GM12878 (cell line): Measurements from ENCODE around the gene MCM8. TPM values are rescaled to one million over a fixed set of nuclear protein-coding genes. Genes with fewer than 3 reads are reported as not detected.

Experiments
- ATAC-seq: fragments of 200-7000 bp; cut with Tn5 transposase; 3 replicates; pipeline ENCODE4 v1.9.1; 2020; ENCODE audit warnings: mild to moderate bottlenecking, moderate library complexity
- BruUV-seq: library from RNA; stranded (reverse); fragments of 400-500 nt; replicated peaks from 2 replicates; lab custom pipeline; 2021; lab: Mats Ljungman, UMichigan
- CTCF ChIA-PET: fragments of 300-600 bp; sonication (Branson Sonifier 250); formaldehyde crosslinking; extraction: SDS; loops from one replicate; lab custom pipeline; 2021; ENCODE audit warnings: inconsistent platforms; lab: Yijun Ruan, JAX
- POLR2A ChIA-PET: fragments of 350-600 bp; formaldehyde crosslinking; extraction: SDS; loops from one replicate; lab custom pipeline; 2021; ENCODE audit warnings: inconsistent platforms; lab: Charles Lee
- RAD21 ChIA-PET: fragments of 300-600 bp; sonication (Branson Sonifier 250); formaldehyde crosslinking; loops from one replicate; lab custom pipeline; 2023; ENCODE audit warnings: antibody characterized with exemption; ENCODE audit not compliant: unreplicated experiment; lab: Charles Lee
- SMC1A ChIA-PET: fragments of 300-600 bp; sonication (Branson Sonifier 250); formaldehyde crosslinking; loops from one replicate; lab custom pipeline; 2023; ENCODE audit not compliant: unreplicated experiment, uncharacterized antibody; lab: Charles Lee
- DNase-seq: peaks from one replicate; pipeline ENCODE4 v3.0.0-alpha.2; 2011; ENCODE audit warnings: low read depth, low spot score
- FAIRE-seq: peaks from 3 replicates; lab custom pipeline; 2011; peaks lifted over from hg19 to GRCh38; lab: Jason Lieb, UNC
- H2AFZ ChIP-seq: 2 replicates; pipeline ENCODE4 v1.6.0; 2011; ENCODE audit warnings: low read depth, low read length, control low read depth; ENCODE audit not compliant: control insufficient read depth
- H3K27ac ChIP-seq: 2 replicates; pipeline ENCODE4 v1.5.1; 2011; ENCODE audit warnings: control low read depth; ENCODE audit not compliant: control insufficient read depth, insufficient read depth
- H3K27me3 ChIP-seq, 2 experiments: replicated peaks in 1 of 2; 2 replicates each; pipeline versions ENCODE4 v1.6.0 to v1.6.1; 2011; ENCODE audit warnings: low read length in 1 of 2; ENCODE audit not compliant: control insufficient read depth in 2 of 2, insufficient read depth in 2 of 2
- H3K36me3 ChIP-seq, 2 experiments: 2 replicates each; pipeline ENCODE4 v1.5.1; 2011; ENCODE audit warnings: low read length in 1 of 2; ENCODE audit not compliant: control insufficient read depth in 2 of 2, insufficient read depth in 2 of 2
- H3K4me1 ChIP-seq: 2 replicates; pipeline ENCODE4 v1.6.1; 2011; ENCODE audit warnings: mild to moderate bottlenecking, low read length, moderate library complexity, mixed read lengths; ENCODE audit not compliant: control insufficient read depth, insufficient read depth
- H3K4me2 ChIP-seq: 2 replicates; pipeline ENCODE4 v1.6.0; 2011; ENCODE audit warnings: control low read depth; ENCODE audit not compliant: control insufficient read depth, insufficient read depth
- H3K4me3 ChIP-seq: fragments of 200-600 bp; sonication (generic); 2 replicates; pipeline ENCODE4 v1.5.1; 2016
- H3K79me2 ChIP-seq: 2 replicates; pipeline ENCODE4 v1.6.0; 2011; ENCODE audit warnings: low read length; ENCODE audit not compliant: control insufficient read depth, insufficient read depth
- H3K9ac ChIP-seq: 2 replicates; pipeline ENCODE4 v1.8.0; 2011; ENCODE audit warnings: low read length, control low read depth, mixed read lengths; ENCODE audit not compliant: control insufficient read depth, insufficient read depth
- H3K9me3 ChIP-seq: replicated peaks from 3 replicates; pipeline ENCODE4 v1.5.1; 2011; ENCODE audit warnings: mild to moderate bottlenecking, low read length; ENCODE audit not compliant: control insufficient read depth, insufficient read depth
- H4K20me1 ChIP-seq: 2 replicates; pipeline ENCODE4 v1.6.0; 2011; ENCODE audit not compliant: control insufficient read depth, insufficient read depth
- BCL11A ChIP-seq: IDR thresholded peaks from 2 replicates; pipeline ENCODE4 v1.6.1; 2011; ENCODE audit warnings: low read depth, low read length
- CBX3 ChIP-seq: fragments of 200-600 bp; sonication (generic); IDR thresholded peaks from 2 replicates; pipeline ENCODE4 v1.6.1; 2016; ENCODE audit warnings: low read depth, borderline replicate concordance
- CREM ChIP-seq: IDR thresholded peaks from 2 replicates; pipeline ENCODE4 v1.6.1; 2014; ENCODE audit warnings: antibody characterized with exemption, low read depth
- CTCF ChIP-seq, 3 experiments: IDR thresholded peaks in 2 of 3; conservative IDR thresholded peaks in 1 of 3; 2 replicates each; pipeline ENCODE4 v1.5.1; 2011; ENCODE audit warnings: low read depth in 3 of 3, low read length in 3 of 3, mild to moderate bottlenecking in 3 of 3, control low read depth in 2 of 3, moderate library complexity in 2 of 3, inconsistent platforms in 1 of 3, mixed read lengths in 1 of 3; ENCODE audit not compliant: control insufficient read depth in 2 of 3, insufficient read depth in 1 of 3; ENCODE audit errors: extremely low read depth in 1 of 3
- E2F8 ChIP-seq: fragments of 450-650 bp; IDR thresholded peaks from 2 replicates; pipeline ENCODE4 v1.6.1; 2018; ENCODE audit warnings: mild to moderate bottlenecking, low read depth, moderate library complexity; ENCODE audit not compliant: partially characterized antibody
- ESRRA ChIP-seq: IDR thresholded peaks from 2 replicates; pipeline ENCODE4 v1.6.1; 2012; ENCODE audit warnings: mild to moderate bottlenecking, low read length, improper control_type of control experiment
- HDAC2 ChIP-seq: fragments of 200-600 bp; sonication (generic); IDR thresholded peaks from 2 replicates; pipeline ENCODE4 v1.6.1; 2017
- HDGF ChIP-seq: fragments of 450-650 bp; IDR thresholded peaks from 2 replicates; pipeline ENCODE4 v1.6.1; 2016; ENCODE audit warnings: antibody characterized with exemption
- JUND ChIP-seq: IDR thresholded peaks from 2 replicates; pipeline ENCODE4 v1.6.1; 2012; ENCODE audit warnings: low read depth, mild to moderate bottlenecking, low read length, improper control_type of control experiment, moderate library complexity
- MEF2B ChIP-seq: fragments of 450-650 bp; IDR thresholded peaks from 2 replicates; pipeline ENCODE4 v1.6.1; 2018; ENCODE audit warnings: mild to moderate bottlenecking, moderate library complexity; ENCODE audit not compliant: partially characterized antibody, poor library complexity, severe bottlenecking
- NR2C2 ChIP-seq: IDR thresholded peaks from 2 replicates; pipeline ENCODE4 v1.6.1; 2011; ENCODE audit warnings: borderline replicate concordance, low read depth; ENCODE audit not compliant: control insufficient read depth, insufficient read length
- PKNOX1 ChIP-seq: fragments of 450-650 bp; IDR thresholded peaks from 2 replicates; pipeline ENCODE4 v1.6.1; 2016; ENCODE audit warnings: mild to moderate bottlenecking
- RELA ChIP-seq: fragments of 450-650 bp; IDR thresholded peaks from 2 replicates; pipeline ENCODE4 v1.8.0; 2014; ENCODE audit warnings: borderline replicate concordance; ENCODE audit not compliant: partially characterized antibody
- SMAD1 ChIP-seq: fragments of 450-650 bp; IDR thresholded peaks from 2 replicates; pipeline ENCODE4 v1.6.1; 2018; ENCODE audit warnings: mild to moderate bottlenecking, low read depth; ENCODE audit not compliant: partially characterized antibody
- STAT1 ChIP-seq: fragments of 450-650 bp; conservative IDR thresholded peaks from 2 replicates; pipeline ENCODE4 v1.6.1; 2014; ENCODE audit warnings: antibody characterized with exemption, mild to moderate bottlenecking
- USF2 ChIP-seq: IDR thresholded peaks from 2 replicates; pipeline ENCODE4 v1.6.1; 2011; ENCODE audit warnings: low read depth, low read length, improper control_type of control experiment, borderline replicate concordance
- ZSCAN29 ChIP-seq: fragments of 450-650 bp; IDR thresholded peaks from 2 replicates; pipeline ENCODE4 v1.6.1; 2017; ENCODE audit warnings: mild to moderate bottlenecking, moderate library complexity
- WGBS: methylation state at CpG from one replicate; pipeline ENCODE4 v1.1.6; 2016; ENCODE audit warnings: low lambda C conversion rate; ENCODE audit not compliant: insufficient replicate concordance, insufficient coverage; ENCODE audit errors: missing lambda C conversion rate; 5-methylcytosine and 5-hydroxymethylcytosine counted together
- in situ Hi-C: fragments of 300-500 bp; cut with MboI; formaldehyde crosslinking; loops from 9 replicates; pipeline ENCODE4 v1.14.3; 2018; ENCODE audit warnings: mixed read lengths
- intact Hi-C: fragments of 100-400 bp; cut with micrococcal nuclease; formaldehyde crosslinking; loops from one replicate; pipeline ENCODE4 v1.14.2; 2022; ENCODE audit not compliant: unreplicated experiment
- polyA plus RNA-seq, 11 experiments: library from polyadenylated mRNA; depleted of rRNA in 4 of 11; unstranded in 6 of 11; stranded (reverse) in 5 of 11; fragments of >200 nt; fragmentation: Nextera tagmentation in 4 of 11; fragmentation: Illumina TruSeq in 1 of 11; extraction: Ambion mirVana in 4 of 11; extraction: Trizol in 1 of 11; gene quantifications; 1 replicate in 1 of 11; 2 replicates in 10 of 11; pipeline versions ENCODE4 v1.2.1 to v1.2.3, GENCODE V29; 2011 to 2016; ENCODE audit warnings: inconsistent platforms in 2 of 11, missing spikeins in 2 of 11, low read depth in 1 of 11
- total RNA-seq, 4 experiments: library from RNA; depleted of rRNA in 3 of 4; stranded (reverse); fragments of >200 nt in 3 of 4; fragmentation: Illumina TruSeq in 1 of 4; extraction: Trizol in 1 of 4; gene quantifications; 2 replicates each; pipeline versions ENCODE4 v1.2.1 to v1.2.3, GENCODE V29; 2013 to 2021

MCM8 gene
- total and polyA plus RNA-seq, 10 of the 15 experiments (the other 5 are each of a cell fraction or from before 2014, with no cell fraction given) = 3.2 to 28.2 (median 16.0) TPM

- ChIA-PET SMC1A (interaction anchor here (0.6 to 5.7 kb wide), 8 partner anchors 9 to 403 kb away, joined by 3 to 70 read pairs (median 4); no protein-coding TSS in a partner anchor), POLR2A (no interaction called here), CTCF (interaction anchor here (0.6 to 5.0 kb wide), 15 partner anchors 12 to 404 kb away, joined by 3 to 77 read pairs (median 4); no protein-coding TSS in a partner anchor), RAD21 (interaction anchor here (1.0 to 3.0 kb wide), 3 partner anchors 21 to 405 kb away, joined by 3 to 30 read pairs (median 7); no protein-coding TSS in a partner anchor)
- Histone ChIP-seq H3K4me2 (no peak overlapping the region), H3K4me1 (no peaks in the 10 kb centered on the region), H3K27ac (no peak overlapping the region), H2AFZ (no peak overlapping the region; the same call in 1 of the 2 replicates), H3K27me3 (0 out of 4 replicates have a peak, but pooled peaks cover 0 to 1% of the 10 kb centered on the region in 2 experiments), H3K9me3 (no peaks in the 10 kb centered on the region), H3K79me2 (no peaks in the 10 kb centered on the region), H4K20me1 (no peaks in the 10 kb centered on the region), H3K9ac (no peak overlapping the region), H3K4me3 (no peak overlapping the region), H3K36me3 (0 out of 4 replicates have a peak, but pooled peaks cover 0 to 6% of the 10 kb centered on the region in 2 experiments)
- intact Hi-C loops = loop anchor here (10.0 kb wide), 1 partner anchor 119 kb away; no protein-coding TSS in a partner anchor
- DNase-seq = peak; percentile 26
- no TSS peak for BruUV-seq
- WGBS = 82% methylated on average over 7 of the region's 7 CpGs
- peak; percentile 94 for ATAC-seq
- in situ Hi-C loops = loop anchor here (5.0 kb wide), 1 partner anchor 402 kb away; no protein-coding TSS in a partner anchor
- no peak for FAIRE-seq
- no peak for TF ChIP-seq CBX3
- TF ChIP-seq RELA = no peak
- TF ChIP-seq SMAD1 = no peak
- TF ChIP-seq ZSCAN29 = no peak
- TF ChIP-seq PKNOX1 = peak; percentile 51; the same call in 1 of the 2 replicates
- no peak for TF ChIP-seq USF2
- no peak for TF ChIP-seq HDGF
- no peak for TF ChIP-seq JUND
- TF ChIP-seq STAT1 = no peak
- TF ChIP-seq CREM = no peak
- no peak for TF ChIP-seq E2F8
- no peak for TF ChIP-seq ESRRA
- peak; percentile 75 for TF ChIP-seq MEF2B
- no peak for TF ChIP-seq HDAC2
- TF ChIP-seq CTCF (IDR thresholded peaks at IDR 0.05 in 2 of 3, conservative IDR thresholded peaks at IDR 0.05 in 1 of 3; ENCODE audit: control insufficient read depth in 2 of 3, extremely low read depth in 1 of 3, insufficient read depth in 1 of 3, low read depth in 3 of 3, low read length in 3 of 3) = peak; percentile 35 to 61 (median 43); a peak in 4 of 6 replicates
- TF ChIP-seq BCL11A = no peak
- no peak for TF ChIP-seq NR2C2
Observed at GRCh38 chr20:5933802-5934436, 16.5 kb upstream of the MCM8 start.
